KMS-11 (cell line): ENCODE measurements around the gene NAV3.

Experiments used
- H2AFZ ChIP-seq: fragments of 200-600 bp; sonication (generic); 2 replicates; pipeline ENCODE4 v1.6.1; 2016; ENCODE audit warnings: antibody characterized with exemption, mixed run types, low read depth
- H3K27ac ChIP-seq: fragments of 200-600 bp; sonication (generic); 2 replicates; pipeline ENCODE4 v1.6.1; 2016; ENCODE audit warnings: mild to moderate bottlenecking, mixed run types
- H3K27me3 ChIP-seq: fragments of 200-600 bp; sonication (generic); 2 replicates; pipeline ENCODE4 v1.6.1; 2017; ENCODE audit warnings: mild to moderate bottlenecking, low read depth, mixed run types, moderate library complexity; ENCODE audit not compliant: insufficient read depth
- H3K36me3 ChIP-seq: fragments of 200-600 bp; sonication (generic); 2 replicates; pipeline ENCODE4 v1.6.1; 2017; ENCODE audit warnings: mild to moderate bottlenecking, mixed run types; ENCODE audit not compliant: insufficient read depth
- H3K4me1 ChIP-seq: fragments of 200-600 bp; sonication (generic); 2 replicates; pipeline ENCODE4 v1.6.1; 2016; ENCODE audit warnings: mild to moderate bottlenecking, low read depth, mixed run types; ENCODE audit not compliant: poor library complexity, severe bottlenecking
- H3K4me2 ChIP-seq: fragments of 200-600 bp; sonication (generic); 2 replicates; pipeline ENCODE4 v1.7.0; 2016; ENCODE audit warnings: mild to moderate bottlenecking, mixed run types
- H3K4me3 ChIP-seq: fragments of 200-600 bp; sonication (generic); IDR thresholded peaks from 2 replicates; pipeline ENCODE4 v1.6.1; 2017; ENCODE audit warnings: low read depth, low read length, mixed read lengths; ENCODE audit not compliant: insufficient read depth
- H3K79me2 ChIP-seq: fragments of 200-600 bp; sonication (generic); 2 replicates; pipeline ENCODE4 v1.6.1; 2016; ENCODE audit warnings: low read depth, mixed run types; ENCODE audit not compliant: insufficient read depth
- H3K9ac ChIP-seq: fragments of 200-600 bp; sonication (generic); 2 replicates; pipeline ENCODE4 v1.6.1; 2016; ENCODE audit warnings: mild to moderate bottlenecking, mixed run types
- H4K20me1 ChIP-seq: fragments of 200-600 bp; sonication (generic); 2 replicates; pipeline ENCODE4 v1.6.1; 2016; ENCODE audit warnings: mild to moderate bottlenecking, mixed run types; ENCODE audit not compliant: insufficient read depth
- CTCF ChIP-seq: fragments of 200-600 bp; sonication (generic); conservative IDR thresholded peaks from 2 replicates; pipeline ENCODE4 v1.6.1; 2017; ENCODE audit warnings: low read depth, mild to moderate bottlenecking, antibody characterized with exemption, low read length, moderate library complexity, mixed read lengths

NAV3 gene

GRCh38 chr12:78199926-78200325 is 369.2 kb downstream of the NAV3 start:
- Histone ChIP-seq H4K20me1 (no peaks in the 10 kb centered on the region), H3K36me3 (no peaks in the 10 kb centered on the region), H3K79me2 (no peaks in the 10 kb centered on the region), H3K27me3 (no peaks in the 10 kb centered on the region), H3K4me2 (no peak overlapping the region), H3K4me3 (no peak overlapping the region), H3K9ac (no peak overlapping the region), H2AFZ (no peak overlapping the region), H3K27ac (no peak overlapping the region), H3K4me1 (no peaks in the 10 kb centered on the region)
- no peak for TF ChIP-seq CTCF

GRCh38 chr12:78204926-78205325 is 374.2 kb downstream of the NAV3 start:
- Histone ChIP-seq H3K27ac (no peak overlapping the region), H3K4me3 (no peak overlapping the region), H3K4me2 (no peak overlapping the region), H2AFZ (no peak overlapping the region), H3K27me3 (no peaks in the 10 kb centered on the region), H3K36me3 (no peaks in the 10 kb centered on the region), H3K4me1 (no peaks in the 10 kb centered on the region), H3K9ac (no peak overlapping the region), H3K79me2 (no peaks in the 10 kb centered on the region), H4K20me1 (no peaks in the 10 kb centered on the region)
- no peak for TF ChIP-seq CTCF

GRCh38 chr12:78208092-78208491 is 377.4 kb downstream of the NAV3 start:
- H3K79me2 ChIP-seq, result no peaks in the 10 kb centered on the region
- no peaks in the 10 kb centered on the region for H3K27me3 ChIP-seq
- H2AFZ ChIP-seq, result no peak overlapping the region
- TF ChIP-seq CTCF, result no peak
- H3K4me1 ChIP-seq, result no peaks in the 10 kb centered on the region
- H4K20me1 ChIP-seq, result no peaks in the 10 kb centered on the region
- no peak overlapping the region for H3K4me2 ChIP-seq
- H3K4me3 ChIP-seq, result no peak overlapping the region
- no peak overlapping the region for H3K27ac ChIP-seq
- no peak overlapping the region for H3K9ac ChIP-seq
- no peaks in the 10 kb centered on the region for H3K36me3 ChIP-seq

- no peak for TF ChIP-seq CTCF
- H3K36me3 ChIP-seq, result no peaks in the 10 kb centered on the region
- H3K4me2 ChIP-seq, result no peak overlapping the region
- no peak overlapping the region for H3K4me3 ChIP-seq
- no peaks in the 10 kb centered on the region for H4K20me1 ChIP-seq
- H3K27ac ChIP-seq, result no peak overlapping the region
- H2AFZ ChIP-seq, result no peak overlapping the region
- no peaks in the 10 kb centered on the region for H3K4me1 ChIP-seq
- no peak overlapping the region for H3K9ac ChIP-seq
- H3K27me3 ChIP-seq, result no peaks in the 10 kb centered on the region
- H3K79me2 ChIP-seq, result no peaks in the 10 kb centered on the region
Measured at GRCh38 chr12:78209846-78210505, 379.3 kb downstream of the NAV3 start.
